ENCODE results near the gene PHLDA3.

Gene PHLDA3

DNA sequence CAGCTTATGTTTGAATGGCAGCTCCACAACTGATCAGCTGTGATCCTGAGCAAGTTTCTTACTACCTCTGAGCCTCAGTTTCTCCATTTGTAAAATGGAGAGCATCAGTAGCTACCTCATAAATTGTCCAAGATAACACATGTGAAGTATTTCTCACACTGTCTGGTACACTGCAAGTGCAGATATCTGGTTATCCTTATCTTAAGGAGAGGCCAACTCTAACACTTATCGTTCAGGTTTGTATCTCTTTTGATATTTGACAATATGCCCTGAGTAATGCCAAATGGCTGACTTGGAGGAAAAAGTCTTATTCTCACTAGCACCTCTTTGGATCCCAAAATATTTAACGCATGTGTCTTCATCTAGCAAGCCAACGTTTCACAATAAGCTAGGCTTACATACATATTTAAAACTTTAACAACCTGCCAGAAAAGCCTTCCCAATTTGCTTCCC, 35.2 kb upstream of the PHLDA3 start:
- Histone ChIP-seq H3K4me1 (ENCODE audit: insufficient read depth, low read length, severe bottlenecking) (peaks cover 66% of the 10 kb centered on the region), H3K27me3 (ENCODE audit: insufficient read depth, low read length) (no peaks in the 10 kb centered on the region), H3K79me2 (ENCODE audit: insufficient read depth, low read length) (no peaks in the 10 kb centered on the region), H3K4me2 (ENCODE audit: low read length) (0 out of 2 replicates have a peak overlapping the region, but pooled peaks have one; percentile 7), H4K20me1 (ENCODE audit: insufficient read depth, low read length) (no peaks in the 10 kb centered on the region), H3K9me2 (ENCODE audit: low read depth, low read length) (no peaks in the 10 kb centered on the region), H3K9ac (ENCODE audit: low read length) (no peak overlapping the region), H2AFZ (ENCODE audit: low read length) (no peak overlapping the region), H3K27ac (ENCODE audit: low read depth, low read length, poor library complexity, severe bottlenecking) (no peak overlapping the region), H3K36me3 (ENCODE audit: insufficient read depth, low read length) (no peaks in the 10 kb centered on the region), H3K4me3 (ENCODE audit: low read depth, low read length, poor library complexity, severe bottlenecking) (no peak overlapping the region), H3F3A (ENCODE audit: insufficient read depth, low read length) (no peaks in the 10 kb centered on the region), H3K9me3 (ENCODE audit: low read length) (no peaks in the 10 kb centered on the region)
- TF ChIP-seq EZH2 (IDR thresholded peaks at IDR 0.05; ENCODE audit: borderline replicate concordance, low read length): no peak
- TF ChIP-seq, protein P1, sequence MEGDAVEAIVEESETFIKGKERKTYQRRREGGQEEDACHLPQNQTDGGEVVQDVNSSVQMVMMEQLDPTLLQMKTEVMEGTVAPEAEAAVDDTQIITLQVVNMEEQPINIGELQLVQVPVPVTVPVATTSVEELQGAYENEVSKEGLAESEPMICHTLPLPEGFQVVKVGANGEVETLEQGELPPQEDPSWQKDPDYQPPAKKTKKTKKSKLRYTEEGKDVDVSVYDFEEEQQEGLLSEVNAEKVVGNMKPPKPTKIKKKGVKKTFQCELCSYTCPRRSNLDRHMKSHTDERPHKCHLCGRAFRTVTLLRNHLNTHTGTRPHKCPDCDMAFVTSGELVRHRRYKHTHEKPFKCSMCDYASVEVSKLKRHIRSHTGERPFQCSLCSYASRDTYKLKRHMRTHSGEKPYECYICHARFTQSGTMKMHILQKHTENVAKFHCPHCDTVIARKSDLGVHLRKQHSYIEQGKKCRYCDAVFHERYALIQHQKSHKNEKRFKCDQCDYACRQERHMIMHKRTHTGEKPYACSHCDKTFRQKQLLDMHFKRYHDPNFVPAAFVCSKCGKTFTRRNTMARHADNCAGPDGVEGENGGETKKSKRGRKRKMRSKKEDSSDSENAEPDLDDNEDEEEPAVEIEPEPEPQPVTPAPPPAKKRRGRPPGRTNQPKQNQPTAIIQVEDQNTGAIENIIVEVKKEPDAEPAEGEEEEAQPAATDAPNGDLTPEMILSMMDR (IDR thresholded peaks at IDR 0.05; ENCODE audit: low read length): no peak

DNA sequence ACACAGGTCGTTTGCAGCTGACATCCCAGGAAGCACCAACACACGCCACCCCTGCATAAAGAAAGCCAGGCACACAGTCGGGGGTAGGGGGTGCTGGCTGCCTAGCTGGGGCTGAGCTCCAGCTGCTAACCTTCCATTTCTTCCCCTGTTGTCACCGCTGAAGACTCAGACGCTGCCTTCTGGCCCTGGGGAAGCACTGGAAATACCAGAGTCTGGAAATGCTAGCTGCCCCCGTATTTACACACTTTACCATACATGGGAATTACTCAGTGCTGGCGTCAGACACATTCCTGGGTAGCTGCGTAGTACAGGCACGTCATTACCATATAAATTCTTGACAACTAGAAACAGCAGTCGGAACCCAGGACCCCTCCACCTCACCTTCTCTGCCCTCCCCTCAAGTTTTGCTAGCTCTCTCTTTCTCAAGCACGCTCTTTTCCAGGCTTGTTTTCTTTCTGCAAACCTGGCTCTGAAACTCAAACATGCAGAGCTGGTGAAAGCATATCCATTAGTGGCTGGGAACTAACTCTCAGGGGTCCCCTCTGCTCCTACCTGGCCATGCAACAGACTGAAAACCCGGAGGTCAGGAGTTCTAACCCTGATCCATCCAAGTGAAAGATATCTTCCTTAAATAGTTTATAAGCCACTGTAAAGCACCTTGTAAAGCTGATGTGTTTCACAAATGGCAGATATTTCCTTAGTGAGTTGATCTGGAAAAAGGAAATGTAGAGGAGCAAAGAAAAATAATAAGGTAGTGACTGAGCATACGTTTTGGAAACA, 34.6 kb upstream of the PHLDA3 start:
- H4K20me1 ChIP-seq (ENCODE audit: insufficient read depth, low read length): no peaks in the 10 kb centered on the region
- H3K27me3 ChIP-seq (ENCODE audit: insufficient read depth, low read length): no peaks in the 10 kb centered on the region
- H3K9me2 ChIP-seq (ENCODE audit: low read depth, low read length): no peaks in the 10 kb centered on the region
- no peaks in the 10 kb centered on the region for H3K9me3 ChIP-seq (ENCODE audit: low read length)
- H3F3A ChIP-seq (ENCODE audit: insufficient read depth, low read length): no peaks in the 10 kb centered on the region
- peaks cover 64% of the 10 kb centered on the region for H3K4me1 ChIP-seq (ENCODE audit: insufficient read depth, low read length, severe bottlenecking)
- 0 out of 2 replicates have a peak overlapping the region, but pooled peaks have one; percentile 7 for H3K4me2 ChIP-seq (ENCODE audit: low read length)
- H2AFZ ChIP-seq (ENCODE audit: low read length): no peak overlapping the region
- H3K4me3 ChIP-seq (ENCODE audit: low read depth, low read length, poor library complexity, severe bottlenecking): no peak overlapping the region
- no peak overlapping the region for H3K9ac ChIP-seq (ENCODE audit: low read length)
- no peaks in the 10 kb centered on the region for H3K36me3 ChIP-seq (ENCODE audit: insufficient read depth, low read length)
- H3K79me2 ChIP-seq (ENCODE audit: insufficient read depth, low read length): no peaks in the 10 kb centered on the region
- no peak for TF ChIP-seq EZH2 (IDR thresholded peaks at IDR 0.05; ENCODE audit: borderline replicate concordance, low read length)
- TF ChIP-seq, protein P1 (IDR thresholded peaks at IDR 0.05; ENCODE audit: low read length): no peak
- H3K27ac ChIP-seq (ENCODE audit: low read depth, low read length, poor library complexity, severe bottlenecking): no peak overlapping the region

DNA sequence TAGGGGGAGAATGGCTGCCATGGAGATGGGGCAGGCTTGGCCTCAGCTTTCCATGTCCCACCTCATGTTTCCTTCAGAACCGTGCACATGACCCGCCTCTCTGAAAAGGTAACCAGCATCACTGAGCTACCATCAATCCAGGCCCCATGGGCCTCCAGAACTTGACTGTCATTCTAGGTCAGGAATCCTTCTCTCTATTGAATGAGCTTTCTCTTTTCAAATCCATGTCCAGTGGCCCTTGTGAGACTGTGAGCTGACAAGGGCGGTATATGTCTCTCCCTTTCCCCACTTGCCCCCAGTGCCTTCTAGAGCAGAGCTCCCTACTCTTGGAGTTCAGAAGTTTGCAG, 33.5 kb upstream of the PHLDA3 start:
- H3K9me3 ChIP-seq (ENCODE audit: low read length): no peaks in the 10 kb centered on the region
- H3K4me2 ChIP-seq (ENCODE audit: low read length): no peak overlapping the region
- TF ChIP-seq, protein P1 (IDR thresholded peaks at IDR 0.05; ENCODE audit: low read length): no peak
- TF ChIP-seq EZH2 (IDR thresholded peaks at IDR 0.05; ENCODE audit: borderline replicate concordance, low read length): no peak
- H3K27ac ChIP-seq (ENCODE audit: low read depth, low read length, poor library complexity, severe bottlenecking): no peak overlapping the region
- peaks cover 5% of the 10 kb centered on the region; the same call in 1 of the 2 replicates for H3K36me3 ChIP-seq (ENCODE audit: insufficient read depth, low read length)
- no peaks in the 10 kb centered on the region for H3K9me2 ChIP-seq (ENCODE audit: low read depth, low read length)
- no peak overlapping the region for H3K9ac ChIP-seq (ENCODE audit: low read length)
- peaks cover 53% of the 10 kb centered on the region for H3K4me1 ChIP-seq (ENCODE audit: insufficient read depth, low read length, severe bottlenecking)
- no peaks in the 10 kb centered on the region for H4K20me1 ChIP-seq (ENCODE audit: insufficient read depth, low read length)
- H3K27me3 ChIP-seq (ENCODE audit: insufficient read depth, low read length): no peaks in the 10 kb centered on the region
- H3F3A ChIP-seq (ENCODE audit: insufficient read depth, low read length): no peaks in the 10 kb centered on the region
- no peak overlapping the region for H3K4me3 ChIP-seq (ENCODE audit: low read depth, low read length, poor library complexity, severe bottlenecking)
- no peak overlapping the region for H2AFZ ChIP-seq (ENCODE audit: low read length)
- H3K79me2 ChIP-seq (ENCODE audit: insufficient read depth, low read length): no peaks in the 10 kb centered on the region
